ENCODE measurements around the gene MRPL28. TPM values are rescaled to one million over a fixed set of nuclear protein-coding genes. Genes with fewer than 3 reads are reported as not detected.
"Not testable (repeated sequence)": the region's sequence is repeated elsewhere in the genome, so short reads cannot be mapped to it uniquely, and the experiment has no call there.

MRPL28 gene
- total RNA-seq, 1 donor from 2014 or later, result 92.5 TPM

GRCh38 chr16:366476-366875 lies 3.9 kb downstream of the MRPL28 start:
- Mint-ChIP-seq H3K4me3 (ENCODE audit: low read depth) (no peak overlapping the region), H3K36me3 (ENCODE audit: low read depth) (peaks cover 22% of the 10 kb centered on the region), H3K4me1 (ENCODE audit: low read depth) (peaks cover 16% of the 10 kb centered on the region), H3K27ac (no peak overlapping the region), H3K9me3 (no peaks in the 10 kb centered on the region), H3K27me3 (ENCODE audit: low read depth) (no peaks in the 10 kb centered on the region)
- intact Hi-C loops (cut with micrococcal nuclease), result no loop called here
- DNase-seq (ENCODE audit: low spot score), result no peak

GRCh38 chr16:364595-365491 lies 5.5 kb downstream of the MRPL28 start:
- H3K27ac Mint-ChIP-seq, result no peak overlapping the region
- H3K4me3 Mint-ChIP-seq (ENCODE audit: low read depth), result no peak overlapping the region
- peaks cover 18% of the 10 kb centered on the region for H3K36me3 Mint-ChIP-seq (ENCODE audit: low read depth)
- H3K27me3 Mint-ChIP-seq (ENCODE audit: low read depth), result no peaks in the 10 kb centered on the region
- intact Hi-C loops (cut with micrococcal nuclease), result loop anchor here (5.0 kb wide), 1 partner anchor 248 kb away; no protein-coding TSS in a partner anchor
- H3K4me1 Mint-ChIP-seq (ENCODE audit: low read depth), result peaks cover 7% of the 10 kb centered on the region
- H3K9me3 Mint-ChIP-seq, result no peaks in the 10 kb centered on the region
- DNase-seq (ENCODE audit: low spot score), result no peak

- H3K27me3 Mint-ChIP-seq (ENCODE audit: low read depth), result no peaks in the 10 kb centered on the region
- intact Hi-C loops (cut with micrococcal nuclease), result loop anchor here (5.0 kb wide), 1 partner anchor 247 kb away; no protein-coding TSS in a partner anchor
These were observed 6.4 kb downstream of the MRPL28 start for GRCh38 chr16:363766-364490.

GRCh38 chr16:363110-363765 lies 7.1 kb downstream of the MRPL28 start:
- H3K9me3 Mint-ChIP-seq, result no peaks in the 10 kb centered on the region
- peaks cover 4% of the 10 kb centered on the region for H3K4me1 Mint-ChIP-seq (ENCODE audit: low read depth)
- intact Hi-C loops (cut with micrococcal nuclease), result loop anchor here (5.0 kb wide), 1 partner anchor 246 kb away; no protein-coding TSS in a partner anchor
- no peaks in the 10 kb centered on the region for H3K27me3 Mint-ChIP-seq (ENCODE audit: low read depth)
- no peak overlapping the region for H3K4me3 Mint-ChIP-seq (ENCODE audit: low read depth)
- peaks cover 5% of the 10 kb centered on the region for H3K36me3 Mint-ChIP-seq (ENCODE audit: low read depth)
- H3K27ac Mint-ChIP-seq, result no peak overlapping the region
- DNase-seq (ENCODE audit: low spot score), result no peak

More at GRCh38 chr16:363766-364490, 6.4 kb downstream of the MRPL28 start:
- H3K4me1 Mint-ChIP-seq (ENCODE audit: low read depth), result peaks cover 4% of the 10 kb centered on the region
- no peak overlapping the region for H3K27ac Mint-ChIP-seq
- H3K9me3 Mint-ChIP-seq, result no peaks in the 10 kb centered on the region
- H3K4me3 Mint-ChIP-seq (ENCODE audit: low read depth), result no peak overlapping the region
- no peak for DNase-seq (ENCODE audit: low spot score)
- peaks cover 12% of the 10 kb centered on the region for H3K36me3 Mint-ChIP-seq (ENCODE audit: low read depth)

GRCh38 chr16:362702-362999 lies 7.7 kb downstream of the MRPL28 start:
- DNase-seq (ENCODE audit: low spot score); H3K27me3 Mint-ChIP-seq (ENCODE audit: low read depth); H3K36me3 Mint-ChIP-seq (ENCODE audit: low read depth); H3K4me3 Mint-ChIP-seq (ENCODE audit: low read depth); H3K27ac Mint-ChIP-seq; H3K9me3 Mint-ChIP-seq; H3K4me1 Mint-ChIP-seq (ENCODE audit: low read depth): not testable (repeated sequence)
- intact Hi-C loops (cut with micrococcal nuclease), result loop anchor here (5.0 kb wide), 1 partner anchor 245 kb away; no protein-coding TSS in a partner anchor

GRCh38 chr16:361872-362701 lies 8.3 kb downstream of the MRPL28 start:
- no peak overlapping the region for H3K4me3 Mint-ChIP-seq (ENCODE audit: low read depth)
- H3K9me3 Mint-ChIP-seq, result no peaks in the 10 kb centered on the region
- intact Hi-C loops (cut with micrococcal nuclease), result loop anchor here (5.0 kb wide), 1 partner anchor 245 kb away; no protein-coding TSS in a partner anchor

GRCh38 chr16:361341-361871 lies 8.9 kb downstream of the MRPL28 start:
- Mint-ChIP-seq H3K27ac (no peak overlapping the region), H3K4me3 (ENCODE audit: low read depth) (no peak overlapping the region), H3K9me3 (no peaks in the 10 kb centered on the region), H3K27me3 (ENCODE audit: low read depth) (no peaks in the 10 kb centered on the region), H3K36me3 (ENCODE audit: low read depth) (no peaks in the 10 kb centered on the region), H3K4me1 (ENCODE audit: low read depth) (peaks cover 4% of the 10 kb centered on the region)
- DNase-seq (ENCODE audit: low spot score), result no peak
- intact Hi-C loops (cut with micrococcal nuclease), result loop anchor here (5.0 kb wide), 1 partner anchor 244 kb away; no protein-coding TSS in a partner anchor

More at GRCh38 chr16:361872-362701, 8.3 kb downstream of the MRPL28 start:
- H3K27me3 Mint-ChIP-seq (ENCODE audit: low read depth), result no peaks in the 10 kb centered on the region
- H3K4me1 Mint-ChIP-seq (ENCODE audit: low read depth), result peaks cover 4% of the 10 kb centered on the region
- H3K27ac Mint-ChIP-seq, result no peak overlapping the region
- peak; percentile 64 for DNase-seq (ENCODE audit: low spot score)
- peaks cover 3% of the 10 kb centered on the region for H3K36me3 Mint-ChIP-seq (ENCODE audit: low read depth)

- H3K4me1 Mint-ChIP-seq (ENCODE audit: low read depth), result peaks cover 4% of the 10 kb centered on the region
- no peak overlapping the region for H3K4me3 Mint-ChIP-seq (ENCODE audit: low read depth)
These were observed 9.5 kb downstream of the MRPL28 start for GRCh38 chr16:360698-361336.

GRCh38 chr16:359871-360697 lies 10.3 kb downstream of the MRPL28 start:
- H3K36me3 Mint-ChIP-seq (ENCODE audit: low read depth), result no peaks in the 10 kb centered on the region
- H3K4me1 Mint-ChIP-seq (ENCODE audit: low read depth), result peaks cover 7% of the 10 kb centered on the region
- no peaks in the 10 kb centered on the region for H3K9me3 Mint-ChIP-seq
- intact Hi-C loops (cut with micrococcal nuclease), result loop anchor here (5.0 kb wide), 1 partner anchor 243 kb away; no protein-coding TSS in a partner anchor
- no peak for DNase-seq (ENCODE audit: low spot score)
- H3K4me3 Mint-ChIP-seq (ENCODE audit: low read depth), result no peak overlapping the region
- no peak overlapping the region for H3K27ac Mint-ChIP-seq
- H3K27me3 Mint-ChIP-seq (ENCODE audit: low read depth), result no peaks in the 10 kb centered on the region

More at GRCh38 chr16:360698-361336, 9.5 kb downstream of the MRPL28 start:
- H3K27ac Mint-ChIP-seq, result no peak overlapping the region
- H3K9me3 Mint-ChIP-seq, result no peaks in the 10 kb centered on the region
- DNase-seq (ENCODE audit: low spot score), result no peak
- intact Hi-C loops (cut with micrococcal nuclease), result loop anchor here (5.0 kb wide), 1 partner anchor 244 kb away; no protein-coding TSS in a partner anchor
- no peaks in the 10 kb centered on the region for H3K27me3 Mint-ChIP-seq (ENCODE audit: low read depth)
- H3K36me3 Mint-ChIP-seq (ENCODE audit: low read depth), result no peaks in the 10 kb centered on the region

- Mint-ChIP-seq H3K27me3 (ENCODE audit: low read depth) (no peaks in the 10 kb centered on the region), H3K27ac (no peak overlapping the region), H3K9me3 (no peaks in the 10 kb centered on the region), H3K36me3 (ENCODE audit: low read depth) (no peaks in the 10 kb centered on the region), H3K4me1 (ENCODE audit: low read depth) (peaks cover 7% of the 10 kb centered on the region), H3K4me3 (ENCODE audit: low read depth) (no peak overlapping the region)
- intact Hi-C loops (cut with micrococcal nuclease), result no loop called here
- DNase-seq (ENCODE audit: low spot score), result no peak
These were observed 11.1 kb downstream of the MRPL28 start for GRCh38 chr16:359067-359763.
